Adrenal gland (tissue), 12 donors: ENCODE measurements around the gene PDE9A. TPM values are rescaled to one million over a fixed set of nuclear protein-coding genes. Genes with fewer than 3 reads are reported as not detected.
"Not testable (repeated sequence)": the region's sequence is repeated elsewhere in the genome, so short reads cannot be mapped to it uniquely, and the experiment has no call there.

ENCODE experiments used
- DNase-seq, 7 donors: peaks; one replicate each; pipeline ENCODE4 v3.0.0-alpha.2; 2019 to 2020
- H3K27ac ChIP-seq, 5 donors: fragments of 200-600 bp; sonication (generic) in 4 of 5; 1 replicate in 3 of 5; 2 replicates in 2 of 5; pipeline versions ENCODE4 v1.5.1 to v1.8.0; 2016 to 2020; ENCODE audit warnings: mild to moderate bottlenecking in 1 of 5
- H3K27me3 ChIP-seq: fragments of 200-600 bp; 2 replicates; pipeline ENCODE4 v1.8.0; 2021
- H3K36me3 ChIP-seq, 2 donors: fragments of 200-600 bp; replicated peaks in 1 of 2; 1 replicate in 1 of 2; 2 replicates in 1 of 2; pipeline versions ENCODE4 v1.5.1 to v1.8.0; 2018 to 2022
- H3K4me1 ChIP-seq, 2 donors: fragments of 200-600 bp; replicated peaks in 1 of 2; 1 replicate in 1 of 2; 2 replicates in 1 of 2; pipeline versions ENCODE4 v1.5.1 to v1.8.0; 2018 to 2021
- H3K4me3 ChIP-seq, 4 donors: fragments of 200-600 bp; sonication (generic) in 3 of 4; one replicate each; pipeline ENCODE4 v1.5.1; 2016 to 2018
- H3K9me3 ChIP-seq, 3 donors: fragments of 200-600 bp; sonication (generic) in 1 of 3; replicated peaks in 1 of 3; 1 replicate in 2 of 3; 2 replicates in 1 of 3; pipeline versions ENCODE4 v1.5.1 to v1.8.0; 2016 to 2021
- CTCF ChIP-seq, 6 experiments: fragments of 450-650 bp in 4 of 6; fragments of 200-600 bp in 2 of 6; sonication (generic) in 1 of 6; IDR thresholded peaks; 1 replicate in 5 of 6; 2 replicates in 1 of 6; pipeline versions ENCODE4 v1.5.1 to v1.8.0; 2016 to 2021; ENCODE audit warnings: antibody characterized with exemption in 6 of 6, mild to moderate bottlenecking in 2 of 6, moderate library complexity in 1 of 6
- POLR2A ChIP-seq, 2 donors: fragments of 450-650 bp; IDR thresholded peaks; one replicate each; pipeline ENCODE4 v1.6.1; 2017; ENCODE audit warnings: antibody characterized with exemption in 2 of 2, mild to moderate bottlenecking in 2 of 2, moderate library complexity in 1 of 2
- WGBS, 4 donors: extraction: QIAGEN DNeasy Blood & Tissue Kit in 2 of 4; methylation state at CpG; one replicate each; pipeline versions ENCODE4 v1.1.5 to v1.1.7; 2013 to 2017; 5-methylcytosine and 5-hydroxymethylcytosine counted together
- intact Hi-C, 2 donors: fragments of 100-400 bp; cut with DNase I; formaldehyde crosslinking; loops; one replicate each; pipeline versions ENCODE4 v1.14.1 to v1.15.0; 2022 to 2023
- polyA plus RNA-seq, 3 donors: library from polyadenylated mRNA; stranded (reverse); fragments of 200-250 nt in 2 of 3; fragments of 350-450 nt in 1 of 3; fragmentation: Illumina TruSeq in 1 of 3; extraction: RNeasy Lipid Tissue Mini Kit (QIAGEN cat#74804) in 1 of 3; gene quantifications; one replicate each; pipeline ENCODE4 v1.2.3, GENCODE V29; 2013 to 2014
- total RNA-seq, 9 donors: library from RNA; depleted of rRNA in 4 of 9; stranded (reverse); fragments of >200 nt in 4 of 9; fragments of 120-200 nt in 1 of 9; fragmentation: NEBNext Ultra II Directional in 1 of 9; extraction: Animal tissue kit (Norgen Biotek cat#: 25700) in 1 of 9; gene quantifications; one replicate each; pipeline versions ENCODE4 v1.1.0 to v1.2.4, GENCODE V29; 2013 to 2023
- donor health status: healthy with polysubstance abuse.
- donor health status: Bipolar disorder and iron deficiency.
- donor health status: DM: yes; HTN: yes; CAD: no.
- donor health status: DM: no; HTN: no; CAD: no.
- donor health status: DM: no; HTN: no; CAD: no.
- donor health status: DM: yes; HTN: yes; CAD: no.

The PDE9A gene
- total and polyA plus RNA-seq, 12 donors, result 4.6 to 58.1 (median 19.5) TPM

- intact Hi-C loops, result no loop called here
- no peaks in the 10 kb centered on the region for H3K4me1 ChIP-seq
- H3K4me3 ChIP-seq, result no peak overlapping the region
- TF ChIP-seq POLR2A (IDR thresholded peaks at IDR 0.05) (no peak), CTCF (IDR thresholded peaks at IDR 0.05) (no peak)
- DNase-seq, result no peak
- no peaks in the 10 kb centered on the region for H3K9me3 ChIP-seq
- no peaks in the 10 kb centered on the region for H3K27me3 ChIP-seq
- WGBS, 4 donors, result 68 to 73% (median 71%) methylated on average over 10 to 14 of the region's 14 CpGs
- no peaks in the 10 kb centered on the region for H3K36me3 ChIP-seq
- H3K27ac ChIP-seq, result no peak overlapping the region
These were observed 153.2 kb downstream of the PDE9A start for GRCh38 chr21:42806509-42807140.

GRCh38 chr21:42807293-42807895, 154.0 kb downstream of the PDE9A start:
- intact Hi-C loops, result not testable (repeated sequence)

GRCh38 chr21:42807938-42808613, 154.7 kb downstream of the PDE9A start:
- no peaks in the 10 kb centered on the region for H3K9me3 ChIP-seq
- no peaks in the 10 kb centered on the region for H3K27me3 ChIP-seq
- intact Hi-C loops, result no loop called here
- WGBS, 4 donors, result 73 to 78% (median 76%) methylated on average over 12 to 13 of the region's 13 CpGs
- H3K4me3 ChIP-seq, result no peak overlapping the region
- H3K27ac ChIP-seq, result no peak overlapping the region
- TF ChIP-seq POLR2A (IDR thresholded peaks at IDR 0.05) (no peak), CTCF (IDR thresholded peaks at IDR 0.05) (no peak)
- DNase-seq, result no peak
- no peaks in the 10 kb centered on the region for H3K36me3 ChIP-seq
- H3K4me1 ChIP-seq, result no peaks in the 10 kb centered on the region

More at GRCh38 chr21:42807293-42807895, 154.0 kb downstream of the PDE9A start:
- H3K36me3 ChIP-seq, H3K27me3 ChIP-seq, H3K27ac ChIP-seq, H3K4me3 ChIP-seq, DNase-seq, H3K9me3 ChIP-seq, H3K4me1 ChIP-seq: not testable (repeated sequence)
- 73 to 83% (median 82%) methylated on average over 15 to 16 of the region's 16 CpGs for WGBS, 4 donors

GRCh38 chr21:42809171-42809570, 155.8 kb downstream of the PDE9A start:
- Histone ChIP-seq H3K4me1 (no peaks in the 10 kb centered on the region), H3K9me3 (no peaks in the 10 kb centered on the region), H3K4me3 (no peak overlapping the region), H3K36me3 (no peaks in the 10 kb centered on the region), H3K27ac (no peak overlapping the region), H3K27me3 (no peaks in the 10 kb centered on the region)
- no peak for TF ChIP-seq POLR2A (IDR thresholded peaks at IDR 0.05)
- TF ChIP-seq CTCF (IDR thresholded peaks at IDR 0.05), result no peak
- 73 to 84% (median 78%) methylated on average over 7 of the region's 7 CpGs for WGBS, 4 donors
- intact Hi-C loops, result no loop called here
- no peak for DNase-seq
